Left colon (tissue), 2 donors: ENCODE data around the gene CHAC1. TPM values are rescaled to one million over a fixed set of nuclear protein-coding genes. Genes with fewer than 3 reads are reported as not detected.

ENCODE experiments used
- ATAC-seq: fragments of 200-7000 bp; cut with Tn5 transposase; one replicate; pipeline ENCODE4 v1.9.1; 2020; ENCODE audit warnings: mild to moderate bottlenecking, moderate library complexity
- DNase-seq, 2 donors: peaks; one replicate each; pipeline ENCODE4 v3.0.0-alpha.2; 2020
- intact Hi-C, 2 donors: fragments of 100-400 bp; cut with DNase I in 1 of 2; cut with micrococcal nuclease in 1 of 2; formaldehyde crosslinking; loops; one replicate each; pipeline versions ENCODE4 v1.11.2 to v1.14.0; 2022; cut with DNase I, micrococcal nuclease
- long read RNA-seq: library from polyadenylated mRNA; unstranded; transcript quantifications from one replicate; pipeline ENCODE4 v2.0.0, GENCODE V29; 2021
- total RNA-seq, 2 donors: library from RNA; stranded (reverse); fragmentation: NEBNext Ultra II Directional; extraction: Animal tissue kit (Norgen Biotek cat#: 25700); gene quantifications; one replicate each; pipeline ENCODE4 v1.2.1, GENCODE V29; 2021
- donor health status: DM: no; HTN: no; CAD: no.
- donor health status: DM: yes; HTN: yes; CAD: no.

Gene CHAC1, protein sequence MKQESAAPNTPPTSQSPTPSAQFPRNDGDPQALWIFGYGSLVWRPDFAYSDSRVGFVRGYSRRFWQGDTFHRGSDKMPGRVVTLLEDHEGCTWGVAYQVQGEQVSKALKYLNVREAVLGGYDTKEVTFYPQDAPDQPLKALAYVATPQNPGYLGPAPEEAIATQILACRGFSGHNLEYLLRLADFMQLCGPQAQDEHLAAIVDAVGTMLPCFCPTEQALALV
- total RNA-seq = 10 to 100 TPM in 1 of 2 donors, 1 to 10 TPM in 1; 1.8 to 11.0 TPM
- long read RNA-seq, transcript CHAC1-202 (3 exons, 1,849 nt) = major isoform, 11 of 15 reads
- long read RNA-seq, partial matches to known transcripts = 0 of 15 reads
- long read RNA-seq, other reads (novel, unspliced or antisense) = 4 of 15 reads

DNA sequence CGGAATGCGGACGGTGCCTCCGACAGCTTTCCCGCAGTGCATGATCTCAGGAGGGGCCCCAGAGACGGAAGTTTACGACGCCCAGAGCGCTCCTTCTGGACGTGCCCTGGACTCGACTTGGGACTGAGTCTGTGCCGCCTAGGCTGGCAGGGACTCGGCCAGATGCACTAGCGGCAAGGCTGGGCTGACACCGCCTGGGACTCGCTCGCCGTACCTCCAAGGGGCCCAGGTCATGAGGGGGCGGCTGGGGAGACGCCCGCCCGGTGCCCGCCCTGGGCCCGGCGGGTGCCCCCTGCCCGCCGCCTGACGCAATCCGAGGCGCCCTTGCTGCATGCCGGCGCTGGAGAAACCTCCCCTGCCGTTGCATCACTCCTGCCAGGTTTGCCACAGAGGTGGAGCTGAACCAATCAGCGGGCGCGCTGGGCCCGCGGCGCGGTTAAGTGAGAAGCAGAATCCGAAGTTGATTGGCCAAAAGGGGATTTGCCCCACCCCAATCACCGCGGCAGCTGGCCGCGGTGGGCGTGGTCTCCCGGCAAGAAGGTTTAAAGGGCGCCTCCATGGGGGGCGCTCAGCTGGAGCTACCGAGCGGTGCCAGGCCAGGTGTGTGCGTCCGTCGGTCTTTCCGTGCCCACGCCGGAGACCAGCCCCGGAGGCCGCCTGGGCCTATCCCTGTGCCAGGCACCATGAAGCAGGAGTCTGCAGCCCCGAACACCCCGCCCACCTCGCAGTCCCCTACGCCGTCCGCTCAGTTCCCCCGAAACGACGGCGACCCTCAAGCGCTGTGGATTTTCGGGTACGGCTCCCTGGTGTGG is at the start of gene CHAC1:
TSS of gene CHAC1 (plus strand) at position 571 of the 812 bp plus-strand sequence. CDS start at position 684, 113 bp downstream.
- intact Hi-C loops = no loop called here
- peak; percentile 86 for ATAC-seq

DNA sequence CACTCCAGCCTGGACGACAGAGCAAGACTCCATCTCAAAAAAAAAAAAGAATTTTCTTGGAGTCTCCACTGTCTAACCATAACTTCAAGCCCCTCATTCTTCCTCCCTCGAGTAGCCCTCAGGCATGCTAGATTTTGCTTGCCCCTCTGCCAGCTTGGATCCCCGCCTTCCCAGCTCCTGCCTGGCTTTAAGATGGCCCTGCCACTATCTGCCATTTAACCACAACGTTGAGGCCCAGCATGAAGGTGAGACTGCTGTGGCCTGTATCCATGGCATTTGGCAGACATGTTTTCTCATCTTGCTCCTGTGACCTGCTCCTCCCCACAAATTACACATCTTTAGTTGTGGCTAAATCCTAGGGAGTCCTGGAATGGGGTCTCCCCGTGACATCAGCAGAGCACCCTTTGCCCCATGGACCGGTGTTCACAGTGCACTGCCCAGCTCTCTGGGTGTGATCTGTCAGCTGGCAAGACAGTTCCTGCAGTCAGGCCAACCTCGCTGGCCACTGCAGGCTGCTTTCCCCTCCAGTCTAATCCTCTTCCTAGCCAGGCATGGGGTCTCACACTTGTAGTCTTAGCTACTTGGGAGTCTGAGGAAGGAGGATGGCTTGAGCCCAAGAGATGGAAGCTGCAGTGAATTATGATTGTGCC is 48.6 kb upstream of the CHAC1 start:
- ATAC-seq = no peak
- intact Hi-C loops = loop anchor here (5.0 to 10.0 kb wide), 2 partner anchors 280 to 283 kb away; no protein-coding TSS in a partner anchor
- no peak for DNase-seq

More for the DNA sequence above, at the start of gene CHAC1:
- DNase-seq = peak; percentile 96 to 98

DNA sequence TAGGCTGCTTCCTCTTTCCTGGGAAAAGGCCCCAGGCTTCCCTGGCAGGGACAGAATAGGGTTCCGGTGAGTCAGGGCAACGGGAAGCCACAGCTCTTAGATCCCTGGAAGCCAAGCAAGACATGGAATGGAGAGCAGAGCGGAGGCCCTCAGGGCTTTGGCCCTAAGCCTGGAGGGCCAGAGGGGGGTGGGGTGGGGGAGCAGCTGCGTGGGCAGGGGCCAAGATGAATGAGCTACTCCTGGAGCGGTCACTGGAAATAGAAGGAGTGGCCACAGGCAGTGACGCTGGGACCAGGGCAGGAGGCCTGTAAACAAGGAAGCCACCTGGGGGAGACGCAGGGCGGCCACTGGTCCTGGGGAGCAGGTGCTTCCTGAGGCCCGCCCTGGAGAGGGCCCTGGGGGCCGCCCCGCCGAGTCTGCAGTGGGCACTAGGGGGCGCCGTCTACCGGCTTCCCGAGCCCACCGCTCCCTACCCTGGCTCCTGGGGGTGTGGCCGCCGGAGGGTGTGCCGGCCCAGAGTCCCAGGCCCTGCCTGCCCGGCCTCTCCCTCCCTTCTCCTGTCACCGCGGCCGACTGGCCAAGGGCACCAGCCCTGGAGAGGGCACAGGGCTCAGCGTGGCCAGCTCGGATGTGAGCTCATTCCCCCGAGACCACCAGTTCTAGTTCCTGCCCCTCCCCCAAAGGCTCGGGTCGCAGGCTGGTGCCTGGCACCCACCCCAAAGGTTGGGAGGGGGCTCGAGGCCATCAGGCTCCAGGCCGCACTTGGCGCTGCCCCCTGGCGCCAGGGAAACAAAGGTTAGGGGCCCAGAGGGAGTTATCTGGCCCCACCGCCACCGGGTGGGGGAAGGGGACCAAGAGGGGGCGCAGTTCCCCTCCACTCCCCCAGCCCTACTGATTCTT is 46.9 kb upstream of the CHAC1 start:
- peak; percentile 80 for ATAC-seq
- DNase-seq = peak; percentile 95 to 96
- intact Hi-C loops = loop anchor here (2.0 to 10.0 kb wide), 2 partner anchors 112 to 278 kb away; no protein-coding TSS in a partner anchor

DNA sequence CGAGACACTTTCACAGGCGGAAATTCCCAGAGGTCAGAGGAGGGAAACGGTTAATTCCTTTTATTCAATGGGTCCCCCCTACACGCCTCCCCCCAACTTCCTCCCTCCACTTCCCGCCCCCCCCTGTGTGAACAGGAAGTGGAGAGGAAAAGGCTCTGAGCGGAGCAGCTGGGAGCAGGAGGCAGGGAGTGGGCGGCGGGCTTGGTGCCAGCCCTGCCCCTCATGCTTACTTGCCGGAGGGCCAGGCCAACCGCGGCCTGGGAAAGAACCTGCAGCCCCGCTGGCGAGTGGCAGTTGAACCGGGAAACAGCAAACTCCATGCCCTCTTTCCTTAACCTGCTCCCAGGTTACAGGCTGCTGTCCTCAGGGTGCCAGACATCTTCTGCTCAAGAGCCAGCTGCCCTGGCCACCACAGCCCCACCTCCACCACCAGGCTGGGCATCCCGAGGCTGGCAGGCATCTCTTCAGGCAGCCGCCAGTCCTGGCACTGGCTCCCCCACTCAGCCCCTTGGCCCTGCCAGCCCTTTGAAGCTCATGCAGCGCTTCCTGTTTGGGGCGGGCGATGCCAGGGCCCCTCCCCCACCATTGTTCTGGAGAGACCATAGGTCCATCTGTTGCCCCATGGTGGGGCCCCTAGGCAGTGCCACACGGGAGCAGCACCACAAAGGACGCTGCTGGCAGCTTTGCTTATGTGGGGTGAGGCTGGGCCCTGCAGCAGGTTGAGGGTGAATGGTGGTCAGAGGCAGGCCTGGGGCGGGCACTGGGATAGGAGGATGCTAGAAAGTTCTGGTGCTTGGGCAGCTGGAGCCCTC is 46.1 kb upstream of the CHAC1 start:
- ATAC-seq = peak; percentile 40
- intact Hi-C loops = loop anchor here (2.0 to 10.0 kb wide), 2 partner anchors 112 to 278 kb away; no protein-coding TSS in a partner anchor
- peak; percentile 82 to 84 for DNase-seq

DNA sequence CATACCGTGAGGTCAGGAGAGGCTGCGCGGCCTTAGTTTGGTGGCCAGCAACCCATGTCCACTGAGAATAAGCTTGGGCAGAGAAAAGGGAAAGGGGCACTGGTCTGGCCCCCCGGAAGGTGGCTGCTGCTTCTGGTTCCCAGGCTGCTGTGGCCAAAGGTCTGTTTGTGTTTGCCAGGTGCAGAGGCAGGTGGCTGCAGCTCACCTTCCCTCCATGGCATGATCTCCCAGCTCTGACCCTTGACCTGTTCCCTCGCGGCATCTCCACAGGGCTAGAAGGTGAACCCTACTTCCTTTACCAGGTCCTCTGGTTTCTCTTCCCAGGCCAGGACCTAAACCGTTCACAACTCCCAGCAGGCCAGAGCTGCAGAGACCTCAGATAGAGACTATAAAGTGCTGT is 45.2 kb upstream of the CHAC1 start:
- intact Hi-C loops = loop anchor here in 1 of 2 donors (10.0 kb wide), 1 partner anchor 277 kb away; no protein-coding TSS in a partner anchor
- DNase-seq = peak in 1 of 2 donors; percentile 48
- peak; percentile 4 for ATAC-seq

DNA sequence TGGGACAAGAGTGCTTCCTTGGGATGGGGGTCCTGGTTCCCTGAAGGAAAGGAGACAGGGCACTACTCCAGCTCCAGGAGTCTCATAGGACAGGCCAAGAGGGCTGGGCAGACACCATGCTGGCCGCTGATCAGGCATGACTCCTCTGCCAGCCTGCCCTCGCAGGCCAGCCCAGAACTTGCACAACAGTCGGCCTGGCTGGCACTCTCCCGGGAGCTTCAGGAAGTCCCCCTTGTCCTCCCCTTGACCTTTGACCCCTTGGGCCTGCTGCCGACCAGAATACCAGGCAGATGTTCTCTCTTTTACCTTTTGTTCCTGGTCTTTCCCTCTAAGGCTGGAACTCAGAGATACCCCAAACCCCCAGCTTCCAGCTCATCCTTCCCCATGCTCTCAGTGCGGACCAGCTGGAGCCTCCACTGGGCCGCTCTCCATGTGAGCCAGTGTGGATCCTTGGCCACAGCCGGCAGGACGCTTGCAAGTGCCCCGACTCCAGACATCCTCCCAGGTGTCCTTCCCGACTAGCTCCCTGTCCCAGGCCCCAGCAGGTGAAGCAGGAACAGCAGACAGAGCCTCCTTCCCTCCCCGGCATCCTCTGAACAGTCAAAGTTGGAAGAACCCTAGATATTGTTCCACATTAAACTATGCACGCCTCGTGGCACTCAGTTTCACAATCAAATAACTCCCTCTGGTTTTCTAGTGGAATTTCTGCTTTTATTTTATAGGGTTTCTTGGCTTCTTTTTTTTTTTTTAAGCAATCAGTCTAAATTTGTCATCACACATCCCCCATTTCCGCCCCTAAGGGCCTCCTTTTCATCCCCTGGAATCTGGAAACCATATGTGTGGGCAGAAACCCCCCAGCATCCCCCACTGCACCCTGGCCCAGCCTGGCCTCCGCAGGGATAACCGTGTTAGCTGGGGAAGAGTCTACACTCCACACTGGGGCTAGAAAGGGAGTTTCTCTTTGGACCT is 43.3 kb upstream of the CHAC1 start:
- intact Hi-C loops = loop anchor here in 1 of 2 donors (10.0 kb wide), 1 partner anchor 275 kb away; no protein-coding TSS in a partner anchor
- no peak for DNase-seq
- no peak for ATAC-seq

DNA sequence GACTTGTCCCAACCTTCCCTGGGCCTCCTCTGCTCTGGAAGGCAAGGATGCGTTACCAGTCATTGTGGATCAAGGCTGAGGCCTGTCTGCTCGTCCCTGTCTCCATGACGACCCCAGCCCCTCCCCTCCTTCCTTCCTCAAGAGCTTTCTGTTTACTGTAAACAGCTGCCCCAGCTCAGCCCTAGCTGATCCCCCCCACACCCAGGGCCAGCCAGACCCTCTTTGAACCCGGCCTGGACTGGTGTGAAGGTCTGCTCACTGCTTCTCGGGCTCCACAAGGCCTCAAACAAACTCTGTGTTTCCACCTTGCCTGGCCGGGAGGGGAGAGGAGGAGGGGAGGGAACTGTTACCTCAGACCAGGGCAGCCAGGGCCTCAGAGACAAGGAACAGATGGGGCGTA is 42.1 kb upstream of the CHAC1 start:
- intact Hi-C loops = no loop called here
- no peak for ATAC-seq
- no peak for DNase-seq

DNA sequence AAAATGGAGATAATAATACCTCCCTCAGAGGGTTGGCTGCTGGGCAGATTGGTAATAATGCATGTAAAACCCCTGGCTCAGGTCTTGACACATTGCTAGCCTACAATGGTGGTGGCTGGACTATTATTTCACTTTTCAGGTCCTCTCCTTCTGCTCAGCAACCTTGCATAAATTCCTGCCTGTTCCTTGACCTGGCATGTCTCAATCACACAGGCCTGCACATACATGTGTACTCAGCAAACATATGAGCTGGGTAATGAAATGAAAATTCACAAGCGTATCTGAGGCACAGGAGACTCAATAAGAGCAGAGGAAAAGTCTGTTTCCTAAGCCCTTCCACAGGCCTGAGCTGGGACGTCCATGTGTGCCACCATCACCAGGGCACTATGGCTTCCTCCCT is 41.6 kb upstream of the CHAC1 start:
- ATAC-seq = no peak
- intact Hi-C loops = no loop called here
- no peak for DNase-seq

DNA sequence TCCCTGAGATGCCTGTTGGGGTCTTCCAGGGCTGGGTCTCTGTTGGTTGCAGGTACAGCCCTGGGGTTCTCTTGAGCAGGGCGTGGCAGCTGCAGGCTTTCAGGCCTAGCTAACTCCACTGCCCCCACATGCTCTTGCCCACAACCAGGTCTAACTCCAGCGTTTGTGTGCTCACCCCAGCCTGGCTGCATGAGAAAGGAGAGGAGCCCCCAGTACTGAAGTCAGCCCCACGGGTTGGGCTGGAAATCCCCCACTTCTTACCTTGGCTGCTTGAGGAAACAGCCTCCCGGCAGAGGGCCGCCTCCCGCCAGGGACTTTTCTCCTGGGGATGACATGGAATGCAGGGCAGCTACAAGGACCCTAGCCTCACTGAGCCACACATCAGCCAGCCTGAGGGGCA is 40.8 kb upstream of the CHAC1 start:
- DNase-seq (no peak), ATAC-seq (no peak)
- intact Hi-C loops = no loop called here

DNA sequence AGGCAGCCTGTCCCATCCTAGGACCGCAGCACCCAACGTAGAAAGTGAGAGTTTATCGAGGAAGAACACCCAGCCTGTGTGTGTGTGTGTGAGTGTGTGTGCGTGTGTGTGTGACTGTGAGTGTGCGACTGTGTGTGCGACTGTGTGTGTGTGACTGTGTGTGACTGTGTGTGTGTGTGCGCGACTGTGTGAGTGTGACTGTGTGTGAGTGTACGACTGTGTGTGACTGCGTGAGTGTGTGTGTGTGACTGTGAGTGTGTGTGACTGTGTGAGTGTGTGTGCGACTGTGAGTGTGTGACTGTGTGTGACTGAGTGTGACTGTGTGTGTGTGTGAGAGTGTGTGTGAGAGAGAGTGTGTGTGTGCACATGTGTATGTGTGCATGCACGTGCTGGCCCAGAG is 39.3 kb upstream of the CHAC1 start:
- intact Hi-C loops = no loop called here
- DNase-seq (no peak), ATAC-seq (no peak)

DNA sequence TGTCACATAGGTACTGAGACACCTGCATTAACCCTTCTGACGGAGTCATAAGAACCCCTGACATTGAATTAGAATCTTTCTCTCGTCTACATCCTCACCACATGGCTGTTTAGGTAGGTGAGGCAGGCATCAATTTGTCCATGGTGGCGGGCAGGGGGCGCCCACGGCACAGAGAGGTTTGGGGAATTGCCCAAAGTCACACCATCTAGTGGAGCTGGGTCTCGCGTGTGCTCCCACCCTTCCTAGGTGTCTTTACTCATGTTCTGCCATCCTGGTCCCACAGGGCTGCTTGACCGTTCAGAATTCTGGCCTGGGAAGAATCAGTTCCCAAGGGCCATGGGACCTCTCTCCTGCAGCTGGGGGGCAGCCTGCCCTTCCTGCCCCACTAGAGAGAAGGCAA is 38.8 kb upstream of the CHAC1 start:
- intact Hi-C loops = no loop called here
- ATAC-seq (no peak), DNase-seq (no peak)

DNA sequence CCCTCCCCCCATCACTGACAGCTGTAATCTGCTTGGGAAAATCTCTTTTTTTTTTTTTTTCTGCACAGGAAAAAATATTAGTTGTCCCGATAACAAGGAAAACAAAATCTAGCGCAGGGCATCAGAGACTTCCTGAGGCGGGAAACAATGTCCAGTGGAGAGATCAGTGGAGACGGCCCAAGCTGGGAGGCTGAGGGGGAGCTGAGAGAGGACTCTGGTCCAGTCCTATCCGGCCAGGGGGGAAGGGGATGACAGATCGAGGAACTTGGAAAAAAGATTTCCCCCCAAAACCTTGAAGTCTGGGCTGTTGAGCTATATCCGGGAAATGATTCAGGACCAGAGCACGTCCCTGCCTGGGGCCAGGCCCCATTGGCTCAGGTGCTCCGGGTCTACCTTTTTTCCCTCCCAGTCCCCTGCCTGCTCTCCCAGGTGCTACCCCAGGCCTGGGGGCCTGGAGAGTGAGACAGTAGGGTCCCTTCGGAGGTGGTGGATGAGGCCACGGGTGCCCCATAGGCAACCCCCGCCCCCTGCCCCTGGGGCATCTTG is 38.1 kb upstream of the CHAC1 start:
- intact Hi-C loops = no loop called here
- ATAC-seq (no peak), DNase-seq (no peak)

DNA sequence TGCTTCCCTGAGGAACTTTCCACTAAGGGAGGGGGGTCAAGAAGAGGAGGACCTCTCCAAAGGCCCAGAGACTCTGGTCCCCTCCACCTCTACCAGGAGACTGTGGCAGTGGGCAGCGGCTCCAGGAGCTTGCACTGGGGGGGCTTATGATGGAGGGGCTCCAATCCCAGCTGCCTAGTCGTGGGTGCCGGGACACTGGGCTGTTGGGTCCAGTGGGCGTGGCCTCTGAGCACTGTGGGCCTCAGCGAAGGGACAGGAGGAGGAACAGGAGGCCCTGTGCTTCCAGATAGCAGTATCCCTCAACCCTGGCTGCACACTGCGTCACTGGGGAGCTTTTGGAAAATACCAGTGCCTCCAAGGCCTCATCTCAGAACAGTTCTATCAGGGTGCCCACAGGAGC is 37.6 kb upstream of the CHAC1 start:
- DNase-seq = no peak
- intact Hi-C loops = no loop called here
- no peak for ATAC-seq

DNA sequence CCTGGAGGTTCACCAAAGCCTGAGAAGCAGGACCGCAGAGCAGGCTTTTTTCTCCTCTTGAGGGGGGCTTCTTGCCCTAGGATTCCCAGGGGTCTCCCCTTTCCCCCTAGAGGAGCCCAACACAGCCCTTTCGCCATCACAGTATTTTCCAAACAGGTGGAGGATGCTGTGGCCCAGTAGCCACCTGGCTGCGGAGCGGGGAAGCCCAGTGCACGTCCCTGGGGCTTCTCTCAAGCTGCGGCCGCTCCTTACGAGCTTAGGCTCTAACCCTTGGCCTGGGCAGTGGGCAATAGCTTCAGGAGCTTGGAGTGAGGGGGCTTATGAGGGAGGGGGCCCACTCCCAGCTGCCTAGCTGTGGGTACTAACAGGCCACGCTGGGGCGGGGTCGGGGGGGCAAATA is 35.7 kb upstream of the CHAC1 start:
- intact Hi-C loops = no loop called here

DNA sequence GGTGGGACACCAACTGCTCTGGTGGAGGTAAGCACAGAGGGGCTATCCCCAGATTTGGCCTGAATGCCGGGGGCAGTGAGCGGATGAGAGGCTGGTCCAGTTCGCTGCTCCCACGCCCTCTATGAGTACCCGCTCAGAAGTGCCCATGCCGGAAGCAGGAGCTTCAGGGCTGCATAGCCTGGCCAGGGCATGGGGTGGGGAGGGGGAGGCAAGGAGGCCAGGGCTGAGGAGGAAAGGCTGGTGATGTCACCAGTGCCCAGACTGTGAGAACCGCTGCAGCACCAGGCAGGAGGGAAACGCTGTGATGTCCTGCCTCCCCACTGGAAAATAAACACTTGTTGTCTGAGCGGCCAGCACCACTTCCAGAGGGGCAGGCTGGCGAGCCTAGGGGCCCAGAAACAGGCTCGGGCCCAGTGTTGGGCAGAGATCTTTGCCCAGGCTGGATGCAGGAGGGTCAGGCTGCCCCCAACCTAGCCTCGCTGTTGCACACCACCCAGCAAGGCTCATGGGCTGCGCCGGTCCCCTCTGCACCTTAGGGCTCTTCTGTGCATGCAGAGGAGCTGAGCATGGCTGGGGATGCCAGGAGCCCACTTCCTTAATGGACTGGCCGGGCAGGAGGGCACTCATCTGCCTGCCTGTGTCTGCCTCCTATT is 35.0 kb upstream of the CHAC1 start:
- DNase-seq (no peak), ATAC-seq (peak; percentile 22)

More for the DNA sequence above, 35.7 kb upstream of the CHAC1 start:
- DNase-seq = no peak
- ATAC-seq = no peak

More for the DNA sequence above, 35.0 kb upstream of the CHAC1 start:
- intact Hi-C loops = no loop called here
